H1 (cell line): ENCODE measurements around the gene VPS51. TPM values are rescaled to one million over a fixed set of nuclear protein-coding genes. Genes with fewer than 3 reads are reported as not detected.
A peak's percentile ranks its signal among the peaks of the same experiment; 100 is the strongest.

Experiments
- ASH2L ChIP-seq: fragments of 200-600, 300-600 bp; sonication (generic); IDR thresholded peaks from one replicate; pipeline ENCODE4 v1.7.1; 2017; ENCODE audit warnings: low read length
- BCL11A ChIP-seq, 2 experiments: IDR thresholded peaks; one replicate each; pipeline ENCODE4 v1.6.1; 2011; ENCODE audit warnings: low read depth in 2 of 2, low read length in 2 of 2, mild to moderate bottlenecking in 2 of 2
- CHD2 ChIP-seq: IDR thresholded peaks from 2 replicates; pipeline ENCODE4 v1.6.1; 2012; ENCODE audit warnings: low read length, improper control_type of control experiment
- EGR1 ChIP-seq: IDR thresholded peaks from 2 replicates; pipeline ENCODE4 v1.6.1; 2011; ENCODE audit warnings: low read depth, low read length, borderline replicate concordance
- POLR2A ChIP-seq, 2 experiments: IDR thresholded peaks; 1 replicate in 1 of 2; 2 replicates in 1 of 2; pipeline ENCODE4 v1.6.1; 2011; ENCODE audit warnings: low read depth in 2 of 2, low read length in 2 of 2, mild to moderate bottlenecking in 2 of 2; ENCODE audit errors: control extremely low read depth in 1 of 2
- POLR2AphosphoS5 ChIP-seq: IDR thresholded peaks from 2 replicates; pipeline ENCODE4 v1.6.1; 2011; ENCODE audit warnings: low read depth, low read length
- SUZ12 ChIP-seq: fragments of 200-600 bp; sonication (generic); IDR thresholded peaks from 2 replicates; pipeline ENCODE4 v1.6.1; 2012; ENCODE audit warnings: mild to moderate bottlenecking, inconsistent platforms, low read length, moderate library complexity, mixed read lengths
- YY1 ChIP-seq: IDR thresholded peaks from 2 replicates; pipeline ENCODE4 v1.6.1; 2011; ENCODE audit warnings: low read depth, mild to moderate bottlenecking, low read length
- polyA plus RNA-seq, 7 experiments: library from polyadenylated mRNA; depleted of rRNA in 3 of 7; stranded (reverse) in 5 of 7; unstranded in 2 of 7; fragments of >200 nt in 5 of 7; fragments of 200-250 nt in 2 of 7; gene quantifications; 1 replicate in 5 of 7; 2 replicates in 1 of 7; 4 replicates in 1 of 7; pipeline versions ENCODE4 v1.2.1 to v1.2.3, GENCODE V29; 2011 to 2013; ENCODE audit warnings: missing spikeins in 2 of 7, mixed read lengths in 2 of 7
- total RNA-seq: library from RNA; stranded (reverse); fragmentation: NEBNext Ultra II Directional; extraction: Animal tissue kit (Norgen Biotek cat#: 25700); gene quantifications from 2 replicates; pipeline ENCODE4 v1.2.1, GENCODE V29; 2021
- TF ChIP-seq, protein P1 (sequence below): fragments of 300-600 bp; sonication (generic); IDR thresholded peaks from 2 replicates; pipeline ENCODE4 v1.7.1; 2012; ENCODE audit warnings: low read length, moderate library complexity, mild to moderate bottlenecking, inconsistent platforms; ENCODE audit not compliant: insufficient replicate concordance
- TF ChIP-seq, protein P2 (sequence below): IDR thresholded peaks from 2 replicates; pipeline ENCODE4 v1.6.1; 2012; ENCODE audit warnings: inconsistent platforms

The VPS51 gene
- total and polyA plus RNA-seq, 2 of the 8 experiments (the other 6 are each of a cell fraction or from before 2014, with no cell fraction given), result 97.4 to 142 TPM

DNA sequence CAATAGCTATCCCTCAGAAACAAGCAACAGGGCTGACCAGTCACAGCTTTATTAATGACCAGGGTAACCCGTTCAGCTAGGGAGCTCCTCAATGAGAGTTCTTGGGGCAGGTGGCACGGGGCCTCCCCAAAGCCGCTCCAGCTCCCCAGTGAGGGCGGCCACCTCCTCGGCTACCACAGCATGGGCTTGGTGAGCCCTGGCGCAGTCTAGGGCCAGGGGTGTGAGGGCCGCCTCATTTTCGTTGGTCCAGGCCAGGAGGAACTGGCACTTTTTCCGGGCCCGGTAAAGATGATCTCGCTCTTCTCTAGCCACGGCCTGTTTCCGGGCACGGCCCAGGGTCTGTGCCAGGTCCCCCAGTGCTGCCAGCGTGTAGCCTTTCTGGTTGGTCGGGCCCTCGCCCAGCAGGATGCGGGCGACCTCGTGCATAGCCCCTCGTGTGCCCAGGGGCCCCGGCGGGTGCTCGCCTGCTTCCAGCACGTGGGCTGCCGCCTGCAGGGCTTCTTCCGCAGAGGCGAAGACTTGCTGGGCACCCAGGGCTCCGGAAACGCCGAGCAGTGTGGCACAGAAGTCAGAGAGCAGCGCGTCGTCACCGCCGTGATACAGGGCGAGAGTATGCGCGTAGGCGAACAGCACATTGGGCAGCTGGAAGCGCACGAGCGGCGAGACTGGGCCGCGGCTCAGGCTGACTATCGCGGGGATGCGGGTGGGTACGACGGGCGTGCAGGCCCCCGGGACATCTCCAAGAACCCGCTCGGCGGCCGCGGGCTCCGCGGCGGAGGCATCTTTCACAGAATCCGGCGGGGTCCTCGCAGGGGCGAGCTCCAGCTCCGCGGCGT lies 20.6 kb downstream of the VPS51 start (continued):
- TF ChIP-seq, protein P1, sequence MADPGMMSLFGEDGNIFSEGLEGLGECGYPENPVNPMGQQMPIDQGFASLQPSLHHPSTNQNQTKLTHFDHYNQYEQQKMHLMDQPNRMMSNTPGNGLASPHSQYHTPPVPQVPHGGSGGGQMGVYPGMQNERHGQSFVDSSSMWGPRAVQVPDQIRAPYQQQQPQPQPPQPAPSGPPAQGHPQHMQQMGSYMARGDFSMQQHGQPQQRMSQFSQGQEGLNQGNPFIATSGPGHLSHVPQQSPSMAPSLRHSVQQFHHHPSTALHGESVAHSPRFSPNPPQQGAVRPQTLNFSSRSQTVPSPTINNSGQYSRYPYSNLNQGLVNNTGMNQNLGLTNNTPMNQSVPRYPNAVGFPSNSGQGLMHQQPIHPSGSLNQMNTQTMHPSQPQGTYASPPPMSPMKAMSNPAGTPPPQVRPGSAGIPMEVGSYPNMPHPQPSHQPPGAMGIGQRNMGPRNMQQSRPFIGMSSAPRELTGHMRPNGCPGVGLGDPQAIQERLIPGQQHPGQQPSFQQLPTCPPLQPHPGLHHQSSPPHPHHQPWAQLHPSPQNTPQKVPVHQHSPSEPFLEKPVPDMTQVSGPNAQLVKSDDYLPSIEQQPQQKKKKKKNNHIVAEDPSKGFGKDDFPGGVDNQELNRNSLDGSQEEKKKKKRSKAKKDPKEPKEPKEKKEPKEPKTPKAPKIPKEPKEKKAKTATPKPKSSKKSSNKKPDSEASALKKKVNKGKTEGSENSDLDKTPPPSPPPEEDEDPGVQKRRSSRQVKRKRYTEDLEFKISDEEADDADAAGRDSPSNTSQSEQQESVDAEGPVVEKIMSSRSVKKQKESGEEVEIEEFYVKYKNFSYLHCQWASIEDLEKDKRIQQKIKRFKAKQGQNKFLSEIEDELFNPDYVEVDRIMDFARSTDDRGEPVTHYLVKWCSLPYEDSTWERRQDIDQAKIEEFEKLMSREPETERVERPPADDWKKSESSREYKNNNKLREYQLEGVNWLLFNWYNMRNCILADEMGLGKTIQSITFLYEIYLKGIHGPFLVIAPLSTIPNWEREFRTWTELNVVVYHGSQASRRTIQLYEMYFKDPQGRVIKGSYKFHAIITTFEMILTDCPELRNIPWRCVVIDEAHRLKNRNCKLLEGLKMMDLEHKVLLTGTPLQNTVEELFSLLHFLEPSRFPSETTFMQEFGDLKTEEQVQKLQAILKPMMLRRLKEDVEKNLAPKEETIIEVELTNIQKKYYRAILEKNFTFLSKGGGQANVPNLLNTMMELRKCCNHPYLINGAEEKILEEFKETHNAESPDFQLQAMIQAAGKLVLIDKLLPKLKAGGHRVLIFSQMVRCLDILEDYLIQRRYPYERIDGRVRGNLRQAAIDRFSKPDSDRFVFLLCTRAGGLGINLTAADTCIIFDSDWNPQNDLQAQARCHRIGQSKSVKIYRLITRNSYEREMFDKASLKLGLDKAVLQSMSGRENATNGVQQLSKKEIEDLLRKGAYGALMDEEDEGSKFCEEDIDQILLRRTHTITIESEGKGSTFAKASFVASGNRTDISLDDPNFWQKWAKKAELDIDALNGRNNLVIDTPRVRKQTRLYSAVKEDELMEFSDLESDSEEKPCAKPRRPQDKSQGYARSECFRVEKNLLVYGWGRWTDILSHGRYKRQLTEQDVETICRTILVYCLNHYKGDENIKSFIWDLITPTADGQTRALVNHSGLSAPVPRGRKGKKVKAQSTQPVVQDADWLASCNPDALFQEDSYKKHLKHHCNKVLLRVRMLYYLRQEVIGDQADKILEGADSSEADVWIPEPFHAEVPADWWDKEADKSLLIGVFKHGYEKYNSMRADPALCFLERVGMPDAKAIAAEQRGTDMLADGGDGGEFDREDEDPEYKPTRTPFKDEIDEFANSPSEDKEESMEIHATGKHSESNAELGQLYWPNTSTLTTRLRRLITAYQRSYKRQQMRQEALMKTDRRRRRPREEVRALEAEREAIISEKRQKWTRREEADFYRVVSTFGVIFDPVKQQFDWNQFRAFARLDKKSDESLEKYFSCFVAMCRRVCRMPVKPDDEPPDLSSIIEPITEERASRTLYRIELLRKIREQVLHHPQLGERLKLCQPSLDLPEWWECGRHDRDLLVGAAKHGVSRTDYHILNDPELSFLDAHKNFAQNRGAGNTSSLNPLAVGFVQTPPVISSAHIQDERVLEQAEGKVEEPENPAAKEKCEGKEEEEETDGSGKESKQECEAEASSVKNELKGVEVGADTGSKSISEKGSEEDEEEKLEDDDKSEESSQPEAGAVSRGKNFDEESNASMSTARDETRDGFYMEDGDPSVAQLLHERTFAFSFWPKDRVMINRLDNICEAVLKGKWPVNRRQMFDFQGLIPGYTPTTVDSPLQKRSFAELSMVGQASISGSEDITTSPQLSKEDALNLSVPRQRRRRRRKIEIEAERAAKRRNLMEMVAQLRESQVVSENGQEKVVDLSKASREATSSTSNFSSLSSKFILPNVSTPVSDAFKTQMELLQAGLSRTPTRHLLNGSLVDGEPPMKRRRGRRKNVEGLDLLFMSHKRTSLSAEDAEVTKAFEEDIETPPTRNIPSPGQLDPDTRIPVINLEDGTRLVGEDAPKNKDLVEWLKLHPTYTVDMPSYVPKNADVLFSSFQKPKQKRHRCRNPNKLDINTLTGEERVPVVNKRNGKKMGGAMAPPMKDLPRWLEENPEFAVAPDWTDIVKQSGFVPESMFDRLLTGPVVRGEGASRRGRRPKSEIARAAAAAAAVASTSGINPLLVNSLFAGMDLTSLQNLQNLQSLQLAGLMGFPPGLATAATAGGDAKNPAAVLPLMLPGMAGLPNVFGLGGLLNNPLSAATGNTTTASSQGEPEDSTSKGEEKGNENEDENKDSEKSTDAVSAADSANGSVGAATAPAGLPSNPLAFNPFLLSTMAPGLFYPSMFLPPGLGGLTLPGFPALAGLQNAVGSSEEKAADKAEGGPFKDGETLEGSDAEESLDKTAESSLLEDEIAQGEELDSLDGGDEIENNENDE, result no peak
- TF ChIP-seq EGR1, result no peak
- no peak for TF ChIP-seq BCL11A (IDR thresholded peaks at IDR 0.05; ENCODE audit: low read depth in 2 of 2, low read length in 2 of 2)
- TF ChIP-seq YY1, result no peak
- TF ChIP-seq CHD2, result no peak
- peak; percentile 40 for TF ChIP-seq ASH2L
- no peak; a peak in 1 of 3 replicates for TF ChIP-seq POLR2A (IDR thresholded peaks at IDR 0.05; ENCODE audit: control extremely low read depth in 1 of 2, low read depth in 2 of 2, low read length in 2 of 2)
- TF ChIP-seq, protein P2, sequence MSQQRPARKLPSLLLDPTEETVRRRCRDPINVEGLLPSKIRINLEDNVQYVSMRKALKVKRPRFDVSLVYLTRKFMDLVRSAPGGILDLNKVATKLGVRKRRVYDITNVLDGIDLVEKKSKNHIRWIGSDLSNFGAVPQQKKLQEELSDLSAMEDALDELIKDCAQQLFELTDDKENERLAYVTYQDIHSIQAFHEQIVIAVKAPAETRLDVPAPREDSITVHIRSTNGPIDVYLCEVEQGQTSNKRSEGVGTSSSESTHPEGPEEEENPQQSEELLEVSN, result peak; percentile 96
- no peak for TF ChIP-seq SUZ12
- peak; percentile 74 for TF ChIP-seq POLR2AphosphoS5
